ENCODE measurements around the gene PHLPP1. TPM values are rescaled to one million over a fixed set of nuclear protein-coding genes. Genes with fewer than 3 reads are reported as not detected.

Gene PHLPP1
- total RNA-seq, 1 experiment from 2014 or later = 14.7 TPM

DNA sequence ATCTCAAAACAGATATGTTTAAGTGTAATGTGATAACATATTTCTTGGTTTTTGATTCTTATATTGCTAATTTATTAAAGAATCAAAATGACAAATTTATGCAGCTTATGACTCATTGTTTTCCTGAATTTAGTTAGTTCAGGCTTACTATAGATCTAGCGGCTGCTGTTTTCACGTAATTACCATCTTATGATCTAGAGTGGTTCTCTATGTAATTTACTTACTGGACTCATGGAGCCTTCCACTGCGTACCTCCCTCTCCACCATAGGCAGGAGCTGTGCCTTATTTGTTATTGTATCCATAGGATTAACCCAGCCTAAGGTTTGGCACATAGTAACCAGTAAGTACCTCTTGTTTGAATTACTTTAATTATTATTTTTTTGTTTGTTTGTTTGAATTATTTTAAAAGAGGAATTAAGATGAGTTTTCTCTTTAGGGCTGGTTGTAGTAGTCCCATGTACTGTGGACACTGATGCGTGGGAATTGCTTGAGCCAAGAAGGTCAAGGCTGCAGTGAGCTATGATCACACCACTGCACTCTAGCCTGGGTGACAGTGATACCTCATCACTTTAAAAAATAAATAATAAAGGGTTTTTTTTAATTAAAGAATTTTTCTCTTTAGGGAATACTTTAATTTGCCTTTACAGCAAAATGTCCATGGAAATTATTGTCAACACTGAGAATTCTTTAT is 165.5 kb downstream of the PHLPP1 start:
- Histone ChIP-seq H2AFZ (ENCODE audit: low read depth, low read length, poor library complexity, severe bottlenecking) (no peak overlapping the region), H3K27me3 (ENCODE audit: insufficient read depth, low read length) (no peaks in the 10 kb centered on the region), H3K4me3 (replicated peaks in 1 of 2; ENCODE audit: low read depth in 1 of 2, low read length in 2 of 2) (no peak overlapping the region; a peak in 1 of 4 replicates), H3K79me2 (ENCODE audit: insufficient read depth, low read length) (no peaks in the 10 kb centered on the region), H3K9me2 (ENCODE audit: insufficient read depth) (no peaks in the 10 kb centered on the region), H3K27ac (ENCODE audit: low read depth, low read length) (no peak overlapping the region), H3K9ac (ENCODE audit: low read length) (no peak overlapping the region), H4K20me1 (ENCODE audit: insufficient read depth) (no peaks in the 10 kb centered on the region), H3K9me3 (ENCODE audit: control insufficient read depth in 1 of 2, insufficient read depth in 1 of 2, low read depth in 1 of 2, low read length in 2 of 2) (no peaks in the 10 kb centered on the region), H3K36me3 (ENCODE audit: control insufficient read depth in 1 of 2, insufficient read depth in 2 of 2, low read length in 2 of 2) (no peaks in the 10 kb centered on the region), H3K4me1 (ENCODE audit: control insufficient read depth in 1 of 2, insufficient read depth in 2 of 2, low read length in 2 of 2) (peaks cover 41 to 71% of the 10 kb centered on the region in 2 experiments), H3K4me2 (ENCODE audit: low read length) (peak overlapping the region; percentile 76; the same call in 1 of the 2 replicates)
- no peak for ATAC-seq
- CTCF ChIA-PET = interaction anchor here (1.6 kb wide), 1 partner anchor 242 kb away, joined by 3 read pairs; no protein-coding TSS in a partner anchor
- POLR2A ChIA-PET = no interaction called here
- no peak for DNase-seq (ENCODE audit: low read depth, low spot score)
- TF ChIP-seq ZBTB33 (IDR thresholded peaks at IDR 0.05; ENCODE audit: extremely low read depth, insufficient replicate concordance, low read length) = no peak
- no peak for TF ChIP-seq SRF (IDR thresholded peaks at IDR 0.05; ENCODE audit: low read depth)
- TF ChIP-seq RAD21 (IDR thresholded peaks at IDR 0.05; ENCODE audit: low read depth) = no peak
- TF ChIP-seq CBX3 (IDR thresholded peaks at IDR 0.05; ENCODE audit: low read depth) = no peak
- TF ChIP-seq SP1 (IDR thresholded peaks at IDR 0.05; ENCODE audit: low read depth) = no peak
- no peak for TF ChIP-seq ZFX (IDR thresholded peaks at IDR 0.05)
- TF ChIP-seq REST (IDR thresholded peaks at IDR 0.05; ENCODE audit: low read depth) = no peak
- no peak for TF ChIP-seq JUND (IDR thresholded peaks at IDR 0.05)
- TF ChIP-seq POLR2AphosphoS5 (IDR thresholded peaks at IDR 0.05; ENCODE audit: low read depth, low read length) = no peak
- TF ChIP-seq MAX (IDR thresholded peaks at IDR 0.05) = no peak
- BruUV-seq (replicated peaks) = no TSS peak
- intact Hi-C loops (cut with micrococcal nuclease) = no loop called here
- RAD21 ChIA-PET (ENCODE audit: low non-redundant PET in 1 of 2, low total read pairs in 2 of 2, uncharacterized antibody in 2 of 2, unreplicated experiment in 2 of 2) = no interaction called here

All from HCT116 (cell line).